PFSK-1 (cell line): ENCODE results near the gene AFDN.

Experiments
- FOXP2 ChIP-seq: optimal IDR thresholded peaks from 2 replicates; pipeline ENCODE3; 2011; ENCODE audit warnings: borderline replicate concordance, control low read depth, inconsistent platforms; ENCODE audit not compliant: insufficient read depth; ENCODE audit errors: extremely low read length, extremely low read depth
- POLR2AphosphoS5 ChIP-seq: IDR thresholded peaks from 2 replicates; pipeline ENCODE4 v1.6.1; 2012; ENCODE audit warnings: low read depth, mild to moderate bottlenecking, control low read depth, low read length, moderate library complexity
- SIN3A ChIP-seq: IDR thresholded peaks from 2 replicates; pipeline ENCODE4 v1.6.1; 2012; ENCODE audit warnings: mild to moderate bottlenecking, low read length, moderate library complexity, borderline replicate concordance; ENCODE audit not compliant: insufficient read depth
- TAF1 ChIP-seq: IDR thresholded peaks from 2 replicates; pipeline ENCODE4 v1.6.1; 2012; ENCODE audit warnings: low read length, control low read depth, borderline replicate concordance; ENCODE audit not compliant: insufficient read depth
- TF ChIP-seq, protein P1 (sequence below), 2 experiments: IDR thresholded peaks; 2 replicates each; pipeline versions ENCODE4 v1.6.1 to v1.8.0; 2011 to 2012; ENCODE audit warnings: low read depth in 2 of 2, low read length in 2 of 2, control low read depth in 1 of 2, inconsistent platforms in 1 of 2, mild to moderate bottlenecking in 1 of 2, moderate library complexity in 1 of 2; ENCODE audit not compliant: insufficient read depth in 1 of 2

The AFDN gene

GRCh38 chr6:167910007-167910406, 83.3 kb downstream of the AFDN start:
- TF ChIP-seq, protein P1, sequence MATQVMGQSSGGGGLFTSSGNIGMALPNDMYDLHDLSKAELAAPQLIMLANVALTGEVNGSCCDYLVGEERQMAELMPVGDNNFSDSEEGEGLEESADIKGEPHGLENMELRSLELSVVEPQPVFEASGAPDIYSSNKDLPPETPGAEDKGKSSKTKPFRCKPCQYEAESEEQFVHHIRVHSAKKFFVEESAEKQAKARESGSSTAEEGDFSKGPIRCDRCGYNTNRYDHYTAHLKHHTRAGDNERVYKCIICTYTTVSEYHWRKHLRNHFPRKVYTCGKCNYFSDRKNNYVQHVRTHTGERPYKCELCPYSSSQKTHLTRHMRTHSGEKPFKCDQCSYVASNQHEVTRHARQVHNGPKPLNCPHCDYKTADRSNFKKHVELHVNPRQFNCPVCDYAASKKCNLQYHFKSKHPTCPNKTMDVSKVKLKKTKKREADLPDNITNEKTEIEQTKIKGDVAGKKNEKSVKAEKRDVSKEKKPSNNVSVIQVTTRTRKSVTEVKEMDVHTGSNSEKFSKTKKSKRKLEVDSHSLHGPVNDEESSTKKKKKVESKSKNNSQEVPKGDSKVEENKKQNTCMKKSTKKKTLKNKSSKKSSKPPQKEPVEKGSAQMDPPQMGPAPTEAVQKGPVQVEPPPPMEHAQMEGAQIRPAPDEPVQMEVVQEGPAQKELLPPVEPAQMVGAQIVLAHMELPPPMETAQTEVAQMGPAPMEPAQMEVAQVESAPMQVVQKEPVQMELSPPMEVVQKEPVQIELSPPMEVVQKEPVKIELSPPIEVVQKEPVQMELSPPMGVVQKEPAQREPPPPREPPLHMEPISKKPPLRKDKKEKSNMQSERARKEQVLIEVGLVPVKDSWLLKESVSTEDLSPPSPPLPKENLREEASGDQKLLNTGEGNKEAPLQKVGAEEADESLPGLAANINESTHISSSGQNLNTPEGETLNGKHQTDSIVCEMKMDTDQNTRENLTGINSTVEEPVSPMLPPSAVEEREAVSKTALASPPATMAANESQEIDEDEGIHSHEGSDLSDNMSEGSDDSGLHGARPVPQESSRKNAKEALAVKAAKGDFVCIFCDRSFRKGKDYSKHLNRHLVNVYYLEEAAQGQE (IDR thresholded peaks at IDR 0.05; ENCODE audit: insufficient read depth in 1 of 2, low read depth in 2 of 2, low read length in 2 of 2), result no peak
- TF ChIP-seq TAF1, result no peak
- TF ChIP-seq FOXP2, result no peak
- no peak for TF ChIP-seq POLR2AphosphoS5
- no peak for TF ChIP-seq SIN3A

GRCh38 chr6:167910652-167911051, 83.9 kb downstream of the AFDN start:
- TF ChIP-seq POLR2AphosphoS5, result no peak

DNA sequence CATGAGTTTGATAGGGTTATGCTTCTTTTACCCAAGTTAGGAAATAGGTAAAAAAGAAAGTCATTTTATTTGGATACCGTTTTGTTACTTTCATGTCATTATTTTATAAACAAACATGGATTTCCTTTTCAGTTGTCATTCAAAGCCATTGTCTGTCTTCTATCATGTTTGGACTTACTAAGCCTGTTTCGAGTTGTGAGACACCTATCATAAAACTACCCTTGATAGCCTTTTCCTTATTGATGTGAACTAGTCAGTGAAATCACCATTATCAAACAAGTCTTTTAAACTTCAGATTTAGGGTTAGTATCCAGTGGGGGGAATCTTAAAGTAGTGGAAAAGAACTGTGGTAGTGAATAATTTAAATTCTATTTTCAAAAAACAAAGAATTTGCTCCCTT, 85.8 kb downstream of the AFDN start:
- TF ChIP-seq, protein P1 (IDR thresholded peaks at IDR 0.05; ENCODE audit: insufficient read depth in 1 of 2, low read depth in 2 of 2, low read length in 2 of 2), result no peak
- TF ChIP-seq TAF1 (no peak), FOXP2 (no peak), POLR2AphosphoS5 (no peak), SIN3A (no peak)

DNA sequence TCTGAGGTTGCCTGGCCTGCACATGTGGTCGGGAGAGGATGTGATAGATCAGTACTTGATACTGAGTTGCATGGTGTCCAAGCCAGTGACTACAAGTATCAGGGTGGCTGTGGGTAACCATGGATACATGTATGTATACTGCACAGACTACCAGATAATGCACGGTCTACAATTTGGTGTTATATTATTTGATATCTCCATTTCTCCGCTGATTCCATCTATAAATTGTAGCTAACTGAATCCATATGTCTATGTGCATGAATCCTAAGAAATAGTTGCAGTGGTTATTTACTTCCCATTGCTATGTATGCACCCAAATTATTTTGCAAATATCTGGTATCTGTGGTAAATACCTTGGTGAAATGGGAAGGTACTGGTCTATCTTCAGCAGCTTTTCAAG, 87.0 kb downstream of the AFDN start:
- TF ChIP-seq, protein P1 (IDR thresholded peaks at IDR 0.05; ENCODE audit: insufficient read depth in 1 of 2, low read depth in 2 of 2, low read length in 2 of 2), result no peak
- no peak for TF ChIP-seq POLR2AphosphoS5
- no peak for TF ChIP-seq SIN3A

DNA sequence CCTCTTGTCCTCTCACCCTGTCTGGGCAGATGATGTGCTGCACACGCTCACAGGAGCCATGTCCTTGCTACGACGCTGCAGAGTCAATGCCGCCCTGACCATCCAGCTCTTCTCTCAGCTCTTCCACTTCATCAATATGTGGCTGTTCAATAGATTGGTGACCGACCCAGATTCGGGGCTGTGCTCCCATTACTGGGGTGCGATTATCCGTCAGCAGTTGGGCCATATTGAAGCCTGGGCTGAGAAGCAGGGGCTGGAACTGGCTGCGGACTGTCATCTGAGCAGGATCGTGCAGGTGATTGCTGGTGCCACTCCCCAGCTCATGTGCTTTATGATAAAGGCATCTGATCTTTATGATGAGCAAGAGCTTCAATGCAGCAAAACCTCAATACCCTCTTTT, 88.4 kb downstream of the AFDN start:
- TF ChIP-seq POLR2AphosphoS5, result no peak
- no peak for TF ChIP-seq TAF1
- no peak for TF ChIP-seq FOXP2
- no peak for TF ChIP-seq SIN3A
- TF ChIP-seq, protein P1 (IDR thresholded peaks at IDR 0.05; ENCODE audit: insufficient read depth in 1 of 2, low read depth in 2 of 2, low read length in 2 of 2), result no peak
